ENCODE data around the gene CNN2.

Gene CNN2

GRCh38 chr19:1015782-1016646 lies 10.4 kb upstream of the CNN2 start:
- TF ChIP-seq CTCF (IDR thresholded peaks at IDR 0.05; ENCODE audit: low read depth, low read length): no peak
- in situ Hi-C loops (cut with HindIII; ENCODE audit: low sequenced_read_pairs): no loop called here
- no peak for DNase-seq (ENCODE audit: low read depth, low spot score)
- H3K4me3 ChIP-seq (ENCODE audit: low read depth, low read length): no peak overlapping the region

- TF ChIP-seq CTCF (IDR thresholded peaks at IDR 0.05; ENCODE audit: low read depth, low read length): no peak
- DNase-seq (ENCODE audit: low read depth, low spot score): peak; percentile 48
- H3K4me3 ChIP-seq (ENCODE audit: low read depth, low read length): no peak overlapping the region
- in situ Hi-C loops (cut with HindIII; ENCODE audit: low sequenced_read_pairs): no loop called here
These were observed 9.7 kb upstream of the CNN2 start for GRCh38 chr19:1016647-1017114.

GRCh38 chr19:1017115-1017905 lies 9.1 kb upstream of the CNN2 start:
- TF ChIP-seq CTCF (IDR thresholded peaks at IDR 0.05; ENCODE audit: low read depth, low read length): no peak
- H3K4me3 ChIP-seq (ENCODE audit: low read depth, low read length): no peak overlapping the region
- DNase-seq (ENCODE audit: low read depth, low spot score): no peak
- in situ Hi-C loops (cut with HindIII; ENCODE audit: low sequenced_read_pairs): no loop called here

- TF ChIP-seq CTCF (IDR thresholded peaks at IDR 0.05; ENCODE audit: low read depth, low read length): no peak
- H3K4me3 ChIP-seq (ENCODE audit: low read depth, low read length): no peak overlapping the region
- in situ Hi-C loops (cut with HindIII; ENCODE audit: low sequenced_read_pairs): no loop called here
- no peak for DNase-seq (ENCODE audit: low read depth, low spot score)
These were observed 8.5 kb upstream of the CNN2 start for GRCh38 chr19:1017906-1018305.

- no peak for DNase-seq (ENCODE audit: low read depth, low spot score)
- H3K4me3 ChIP-seq (ENCODE audit: low read depth, low read length): no peak overlapping the region
- in situ Hi-C loops (cut with HindIII; ENCODE audit: low sequenced_read_pairs): no loop called here
- no peak for TF ChIP-seq CTCF (IDR thresholded peaks at IDR 0.05; ENCODE audit: low read depth, low read length)
These were observed 8.0 kb upstream of the CNN2 start for GRCh38 chr19:1018393-1018792.

GRCh38 chr19:1018932-1019615 lies 7.3 kb upstream of the CNN2 start:
- H3K4me3 ChIP-seq (ENCODE audit: low read depth, low read length): peak overlapping the region; percentile 95
- TF ChIP-seq CTCF (IDR thresholded peaks at IDR 0.05; ENCODE audit: low read depth, low read length): no peak
- in situ Hi-C loops (cut with HindIII; ENCODE audit: low sequenced_read_pairs): no loop called here
- no peak for DNase-seq (ENCODE audit: low read depth, low spot score)
